ENCODE data around the gene NCBP2L.

The NCBP2L gene

DNA sequence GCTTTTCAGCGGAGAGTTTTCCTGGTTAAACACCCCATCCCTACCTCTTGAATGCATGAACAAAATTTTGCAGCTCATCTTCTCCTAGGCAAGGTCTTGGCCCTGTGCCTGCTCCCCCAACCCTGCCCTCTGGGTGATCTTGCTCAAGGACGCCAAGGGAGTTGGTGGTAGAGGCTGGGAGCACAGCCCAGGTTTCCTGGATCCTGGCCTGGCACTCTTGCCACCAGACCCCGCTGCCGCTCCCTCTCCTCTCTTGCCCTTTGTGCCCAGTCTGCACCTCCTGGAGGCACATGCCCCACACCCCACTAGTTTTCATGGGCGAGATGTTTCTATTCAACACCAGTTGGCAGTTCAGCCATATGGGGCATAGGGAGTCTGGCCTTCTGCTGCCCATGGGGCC is 39.3 kb upstream of the NCBP2L start:
- Histone ChIP-seq H3K27ac (ENCODE audit: low read depth, low read length) (no peak overlapping the region), H3K4me3 (ENCODE audit: low read length) (no peak overlapping the region), H3F3A (ENCODE audit: control insufficient read depth, insufficient read depth) (no peaks in the 10 kb centered on the region), H3K4me2 (ENCODE audit: low read length) (no peak overlapping the region), H3K36me3 (ENCODE audit: control insufficient read depth, low read length) (no peaks in the 10 kb centered on the region), H3K27me3 (ENCODE audit: control insufficient read depth, low read length) (no peaks in the 10 kb centered on the region), H4K20me1 (ENCODE audit: control insufficient read depth, insufficient read depth, low read depth, low read length) (no peaks in the 10 kb centered on the region), H3K9me2 (replicated peaks; ENCODE audit: control insufficient read depth, low read length) (no peaks in the 10 kb centered on the region), H3K79me2 (ENCODE audit: control insufficient read depth, low read length) (no peaks in the 10 kb centered on the region), H3K9me3 (ENCODE audit: control insufficient read depth, insufficient read depth, low read length) (no peaks in the 10 kb centered on the region), H3K4me1 (ENCODE audit: control insufficient read depth, low read length) (peaks cover 16% of the 10 kb centered on the region)
- TF ChIP-seq EZH2phosphoT487 (IDR thresholded peaks at IDR 0.05; ENCODE audit: borderline replicate concordance, low read length): no peak
- TF ChIP-seq CTCF (IDR thresholded peaks at IDR 0.05; ENCODE audit: low read depth, low read length, poor library complexity, severe bottlenecking): no peak

DNA sequence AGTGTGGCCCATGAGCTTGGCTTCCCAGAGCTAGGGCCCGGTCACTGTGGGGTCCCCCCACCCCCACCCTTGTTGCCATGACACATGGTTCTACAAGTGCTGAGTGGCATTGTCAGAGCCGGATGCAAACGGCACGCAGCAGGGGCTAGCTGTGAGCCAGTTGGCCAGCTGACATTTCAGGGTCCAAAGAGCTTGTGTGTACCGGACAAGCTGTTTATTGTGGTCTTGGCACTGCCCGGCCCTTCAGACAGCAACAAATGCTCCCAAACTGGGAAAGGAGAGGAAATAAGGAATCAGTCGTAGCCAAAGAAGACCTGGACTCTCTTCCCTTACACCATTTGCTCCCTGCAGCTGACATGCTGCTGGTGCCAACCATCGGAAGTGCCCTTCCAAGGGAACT is 38.8 kb upstream of the NCBP2L start:
- H3K27ac ChIP-seq (ENCODE audit: low read depth, low read length): no peak overlapping the region
- H3F3A ChIP-seq (ENCODE audit: control insufficient read depth, insufficient read depth): no peaks in the 10 kb centered on the region
- H3K79me2 ChIP-seq (ENCODE audit: control insufficient read depth, low read length): no peaks in the 10 kb centered on the region
- H3K4me3 ChIP-seq (ENCODE audit: low read length): no peak overlapping the region
- H3K9me2 ChIP-seq (replicated peaks; ENCODE audit: control insufficient read depth, low read length): no peaks in the 10 kb centered on the region
- H3K4me1 ChIP-seq (ENCODE audit: control insufficient read depth, low read length): peaks cover 16% of the 10 kb centered on the region
- H3K9me3 ChIP-seq (ENCODE audit: control insufficient read depth, insufficient read depth, low read length): no peaks in the 10 kb centered on the region
- TF ChIP-seq EZH2phosphoT487 (IDR thresholded peaks at IDR 0.05; ENCODE audit: borderline replicate concordance, low read length): no peak
- no peak for TF ChIP-seq CTCF (IDR thresholded peaks at IDR 0.05; ENCODE audit: low read depth, low read length, poor library complexity, severe bottlenecking)
- H3K27me3 ChIP-seq (ENCODE audit: control insufficient read depth, low read length): no peaks in the 10 kb centered on the region
- H3K36me3 ChIP-seq (ENCODE audit: control insufficient read depth, low read length): no peaks in the 10 kb centered on the region
- H4K20me1 ChIP-seq (ENCODE audit: control insufficient read depth, insufficient read depth, low read depth, low read length): no peaks in the 10 kb centered on the region
- H3K4me2 ChIP-seq (ENCODE audit: low read length): no peak overlapping the region

DNA sequence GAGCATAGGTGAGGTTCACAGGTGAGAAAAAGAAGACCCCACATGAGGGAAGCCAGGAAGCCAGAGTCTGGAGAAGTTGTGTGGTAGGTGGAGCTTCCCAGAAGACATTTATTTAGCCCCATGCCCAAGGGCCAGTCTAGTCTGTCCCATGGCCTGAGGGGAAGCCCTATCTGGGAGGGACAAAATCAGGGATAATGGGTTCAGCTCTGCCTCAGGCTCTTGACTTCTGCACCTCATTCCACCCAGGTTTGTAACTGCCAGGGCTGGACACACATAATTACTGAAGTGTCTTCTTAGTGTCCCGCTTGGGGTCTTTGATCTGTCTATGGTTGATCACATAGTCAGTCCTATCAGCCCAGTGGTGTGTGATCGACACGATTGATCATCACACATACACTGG is 38.0 kb upstream of the NCBP2L start:
- Histone ChIP-seq H4K20me1 (ENCODE audit: control insufficient read depth, insufficient read depth, low read depth, low read length) (no peaks in the 10 kb centered on the region), H3K4me1 (ENCODE audit: control insufficient read depth, low read length) (peaks cover 16% of the 10 kb centered on the region), H3K27ac (ENCODE audit: low read depth, low read length) (no peak overlapping the region), H3K36me3 (ENCODE audit: control insufficient read depth, low read length) (no peaks in the 10 kb centered on the region), H3K4me3 (ENCODE audit: low read length) (no peak overlapping the region), H3K9me3 (ENCODE audit: control insufficient read depth, insufficient read depth, low read length) (no peaks in the 10 kb centered on the region), H3K4me2 (ENCODE audit: low read length) (no peak overlapping the region), H3K79me2 (ENCODE audit: control insufficient read depth, low read length) (no peaks in the 10 kb centered on the region), H3K27me3 (ENCODE audit: control insufficient read depth, low read length) (no peaks in the 10 kb centered on the region), H3K9me2 (replicated peaks; ENCODE audit: control insufficient read depth, low read length) (no peaks in the 10 kb centered on the region), H3F3A (ENCODE audit: control insufficient read depth, insufficient read depth) (no peaks in the 10 kb centered on the region)
- TF ChIP-seq EZH2phosphoT487 (IDR thresholded peaks at IDR 0.05; ENCODE audit: borderline replicate concordance, low read length) (no peak), CTCF (IDR thresholded peaks at IDR 0.05; ENCODE audit: low read depth, low read length, poor library complexity, severe bottlenecking) (no peak)

DNA sequence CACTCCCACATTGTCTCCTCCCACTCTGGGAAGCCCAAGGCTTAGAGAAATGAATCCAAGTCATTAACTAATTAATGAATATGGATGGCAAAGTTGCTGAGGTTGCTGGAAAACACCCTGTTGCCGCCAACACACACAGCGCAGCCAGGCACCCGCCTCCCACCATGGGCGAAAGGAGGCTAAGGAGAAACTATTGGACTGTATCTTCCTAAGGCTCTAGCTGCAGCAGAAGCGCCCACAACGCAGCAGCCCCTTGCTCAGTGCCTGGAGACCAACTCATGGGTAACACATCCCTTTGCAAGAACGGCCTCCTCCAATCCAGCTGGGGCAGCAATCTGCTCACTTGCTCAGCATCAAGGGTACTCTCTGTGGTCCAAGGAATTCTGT is 36.1 kb upstream of the NCBP2L start:
- Histone ChIP-seq H4K20me1 (ENCODE audit: control insufficient read depth, insufficient read depth, low read depth, low read length) (no peaks in the 10 kb centered on the region), H3K36me3 (ENCODE audit: control insufficient read depth, low read length) (no peaks in the 10 kb centered on the region), H3K9me3 (ENCODE audit: control insufficient read depth, insufficient read depth, low read length) (no peaks in the 10 kb centered on the region), H3K4me1 (ENCODE audit: control insufficient read depth, low read length) (peaks cover 16% of the 10 kb centered on the region), H3K79me2 (ENCODE audit: control insufficient read depth, low read length) (no peaks in the 10 kb centered on the region), H3K27ac (ENCODE audit: low read depth, low read length) (no peak overlapping the region), H3F3A (ENCODE audit: control insufficient read depth, insufficient read depth) (no peaks in the 10 kb centered on the region), H3K27me3 (ENCODE audit: control insufficient read depth, low read length) (no peaks in the 10 kb centered on the region), H3K9me2 (replicated peaks; ENCODE audit: control insufficient read depth, low read length) (no peaks in the 10 kb centered on the region), H3K4me2 (ENCODE audit: low read length) (peak overlapping the region; percentile 59), H3K4me3 (ENCODE audit: low read length) (peak overlapping the region; percentile 49)
- no peak for TF ChIP-seq CTCF (IDR thresholded peaks at IDR 0.05; ENCODE audit: low read depth, low read length, poor library complexity, severe bottlenecking)
- no peak for TF ChIP-seq EZH2phosphoT487 (IDR thresholded peaks at IDR 0.05; ENCODE audit: borderline replicate concordance, low read length)
